HEK293 (cell line): ENCODE measurements around the gene SCN4A.
A peak's percentile ranks its signal among the peaks of the same experiment; 100 is the strongest.

Experiments used
- CTCF ChIA-PET: fragments of 350-600 bp; formaldehyde crosslinking; extraction: SDS; loops from one replicate; lab custom pipeline; 2021; ENCODE audit warnings: antibody characterized with exemption; lab: Yijun Ruan, JAX
- POLR2A ChIA-PET: fragments of 300-600 bp; formaldehyde crosslinking; extraction: SDS; loops from one replicate; lab custom pipeline; 2020; ENCODE audit warnings: antibody characterized with exemption, inconsistent platforms; lab: Yijun Ruan, JAX
- H3K27ac ChIP-seq: fragments of 200-500 bp; sonication (Bioruptor generic); 2 replicates; pipeline ENCODE4 v1.5.1; 2014; ENCODE audit warnings: low read depth, low read length, control low read depth, inconsistent platforms; ENCODE audit errors: extremely low read depth
- H3K36me3 ChIP-seq, 2 experiments: fragments of 200-500 bp in 1 of 2; sonication (Bioruptor generic) in 1 of 2; 1 replicate in 1 of 2; 2 replicates in 1 of 2; pipeline ENCODE4 v1.5.1; 2014 to 2017; ENCODE audit warnings: inconsistent platforms in 2 of 2, low read length in 2 of 2; ENCODE audit not compliant: control insufficient read depth in 2 of 2, insufficient read depth in 1 of 2
- H3K4me1 ChIP-seq: fragments of 200-500 bp; sonication (Bioruptor generic); 2 replicates; pipeline ENCODE4 v1.5.1; 2014; ENCODE audit warnings: mild to moderate bottlenecking, low read length, inconsistent platforms; ENCODE audit not compliant: control insufficient read depth, insufficient read depth
- H3K4me3 ChIP-seq: 2 replicates; pipeline ENCODE4 v1.5.1; 2011; ENCODE audit warnings: low read depth, mild to moderate bottlenecking, control low read depth, low read length, moderate library complexity
- H3K9me3 ChIP-seq: fragments of 200-500 bp; sonication (Bioruptor generic); 2 replicates; pipeline ENCODE4 v1.5.1; 2014; ENCODE audit warnings: low read depth, low read length, inconsistent platforms; ENCODE audit not compliant: control insufficient read depth, insufficient read depth
- GLI2 ChIP-seq: fragments of 450-650 bp; formaldehyde crosslinking; IDR thresholded peaks from 2 replicates; pipeline ENCODE4; 2017; ENCODE audit warnings: missing biosample characterization, missing genetic modification characterization, low read depth, borderline replicate concordance
- GLIS2 ChIP-seq: fragments of 450-650 bp; formaldehyde crosslinking; IDR thresholded peaks from 2 replicates; pipeline ENCODE4 v1.5.1; 2016; ENCODE audit warnings: missing biosample characterization, missing genetic modification characterization
- PRDM10 ChIP-seq: fragments of 450-650 bp; formaldehyde crosslinking; IDR thresholded peaks from 2 replicates; pipeline ENCODE4 v1.5.1; 2016; ENCODE audit warnings: missing biosample characterization, missing genetic modification characterization
- SP2 ChIP-seq: fragments of 450-650 bp; formaldehyde crosslinking; IDR thresholded peaks from 2 replicates; pipeline ENCODE4 v1.5.1; 2016; ENCODE audit warnings: missing biosample characterization, missing genetic modification characterization
- WT1 ChIP-seq: fragments of 450-650 bp; formaldehyde crosslinking; IDR thresholded peaks from 2 replicates; pipeline ENCODE4 v1.5.1; 2016; ENCODE audit warnings: missing biosample characterization, missing genetic modification characterization
- ZBTB17 ChIP-seq: fragments of 450-650 bp; formaldehyde crosslinking; IDR thresholded peaks from 2 replicates; pipeline ENCODE4 v1.5.1; 2016; ENCODE audit warnings: missing biosample characterization, missing genetic modification characterization
- ZBTB21 ChIP-seq: fragments of 450-650 bp; formaldehyde crosslinking; IDR thresholded peaks from 2 replicates; pipeline ENCODE4 v1.5.1; 2017; ENCODE audit warnings: missing biosample characterization, missing genetic modification characterization
- ZFHX2 ChIP-seq: fragments of 450-650 bp; formaldehyde crosslinking; conservative IDR thresholded peaks from 2 replicates; pipeline ENCODE4 v1.5.1; 2016; ENCODE audit warnings: missing biosample characterization, missing genetic modification characterization
- ZNF121 ChIP-seq: fragments of 450-650 bp; formaldehyde crosslinking; IDR thresholded peaks from 2 replicates; pipeline ENCODE4 v1.5.1; 2016; ENCODE audit warnings: missing biosample characterization, missing genetic modification characterization
- ZNF174 ChIP-seq: fragments of 450-650 bp; formaldehyde crosslinking; IDR thresholded peaks from 2 replicates; pipeline ENCODE4 v1.5.0; 2017; ENCODE audit warnings: missing biosample characterization, mild to moderate bottlenecking, missing genetic modification characterization
- ZNF19 ChIP-seq: fragments of 450-650 bp; formaldehyde crosslinking; IDR thresholded peaks from 2 replicates; pipeline ENCODE4; 2016; ENCODE audit warnings: missing biosample characterization, missing genetic modification characterization, low read depth
- ZNF391 ChIP-seq: fragments of 450-650 bp; formaldehyde crosslinking; IDR thresholded peaks from 2 replicates; pipeline ENCODE4 v1.5.1; 2016; ENCODE audit warnings: low read depth, missing biosample characterization, missing genetic modification characterization, borderline replicate concordance
- ZNF398 ChIP-seq: fragments of 450-650 bp; formaldehyde crosslinking; IDR thresholded peaks from 2 replicates; pipeline ENCODE4 v1.5.1; 2017; ENCODE audit warnings: missing biosample characterization, missing genetic modification characterization
- ZNF48 ChIP-seq: fragments of 450-650 bp; formaldehyde crosslinking; IDR thresholded peaks from 2 replicates; pipeline ENCODE4 v1.5.1; 2016; ENCODE audit warnings: missing biosample characterization, missing genetic modification characterization
- ZNF518A ChIP-seq: fragments of 450-650 bp; formaldehyde crosslinking; conservative IDR thresholded peaks from 2 replicates; pipeline ENCODE4 v1.5.1; 2016; ENCODE audit warnings: low read depth, missing biosample characterization, missing genetic modification characterization
- ZNF548 ChIP-seq: fragments of 450-650 bp; formaldehyde crosslinking; IDR thresholded peaks from 2 replicates; pipeline ENCODE4 v1.5.1; 2016; ENCODE audit warnings: missing biosample characterization, missing genetic modification characterization
- ZNF585B ChIP-seq: fragments of 450-650 bp; formaldehyde crosslinking; IDR thresholded peaks from 2 replicates; pipeline ENCODE4 v1.5.1; 2016; ENCODE audit warnings: missing biosample characterization, missing genetic modification characterization
- ZNF777 ChIP-seq: fragments of 450-650 bp; formaldehyde crosslinking; IDR thresholded peaks from 2 replicates; pipeline ENCODE4 v1.5.1; 2017; ENCODE audit warnings: missing biosample characterization, missing genetic modification characterization, borderline replicate concordance

Gene SCN4A

GRCh38 chr17:63954402-63955063, 18.2 kb downstream of the SCN4A start:
- Histone ChIP-seq H3K27ac (no peak overlapping the region), H3K4me3 (no peak overlapping the region), H3K9me3 (no peaks in the 10 kb centered on the region), H3K4me1 (no peaks in the 10 kb centered on the region), H3K36me3 (no peaks in the 10 kb centered on the region)
- ChIA-PET CTCF (interaction anchor here (0.7 to 1.8 kb wide), 5 partner anchors 8 to 1634 kb away, joined by 3 to 5 read pairs (median 3); partner anchors contain the start of gene GH1), POLR2A (no interaction called here)
- 0 out of 2 replicates have a peak, but pooled peaks have one; percentile 7 for TF ChIP-seq ZFHX2 (tag by site-specific recombination)
- TF ChIP-seq GLIS2 (tag by site-specific recombination): peak; percentile 28; the same call in 1 of the 2 replicates
- peak; percentile 51; the same call in 1 of the 2 replicates for TF ChIP-seq ZBTB17 (tag by site-specific recombination)
- TF ChIP-seq ZNF398 (tag by site-specific recombination): no peak
- peak; percentile 77 for TF ChIP-seq PRDM10
- no peak for TF ChIP-seq ZNF518A

- H3K9me3 ChIP-seq: no peaks in the 10 kb centered on the region
- H3K27ac ChIP-seq: no peak overlapping the region
- TF ChIP-seq ZNF19 (tag by site-specific recombination) (no peak), ZNF391 (tag by site-specific recombination) (no peak), SP2 (tag by site-specific recombination) (no peak), ZNF777 (tag by site-specific recombination) (no peak), WT1 (tag by site-specific recombination) (no peak), ZBTB21 (tag by site-specific recombination) (no peak), ZNF48 (tag by site-specific recombination) (no peak), ZNF585B (tag by site-specific recombination) (no peak), ZNF174 (tag by site-specific recombination) (no peak), ZNF121 (tag by site-specific recombination) (no peak), GLI2 (tag by site-specific recombination) (no peak), ZNF548 (tag by site-specific recombination) (no peak)
- TF ChIP-seq, all 188 proteins: peak for 0
- H3K36me3 ChIP-seq: no peaks in the 10 kb centered on the region
- POLR2A ChIA-PET: interaction anchor here (0.7 kb wide), 1 partner anchor 14 kb away, joined by 3 read pairs; no protein-coding TSS in a partner anchor
- no peak overlapping the region for H3K4me3 ChIP-seq
- CTCF ChIA-PET: interaction anchor here (0.6 to 1.8 kb wide), 8 partner anchors 25 to 182 kb away, joined by 3 to 11 read pairs (median 4); partner anchors contain the start of gene GH1
- no peaks in the 10 kb centered on the region for H3K4me1 ChIP-seq
Observed at GRCh38 chr17:63950940-63951907, 21.5 kb downstream of the SCN4A start.
